Activated CD4-positive, alpha-beta T cell treated with anti-CD3 and anti-CD28 coated beads for 48 hours (primary cell): ENCODE results near the gene ABI3BP.

Experiments
- DNase-seq: peaks from one replicate; pipeline ENCODE4 v3.0.0-alpha.2; 2020

ABI3BP gene

DNA sequence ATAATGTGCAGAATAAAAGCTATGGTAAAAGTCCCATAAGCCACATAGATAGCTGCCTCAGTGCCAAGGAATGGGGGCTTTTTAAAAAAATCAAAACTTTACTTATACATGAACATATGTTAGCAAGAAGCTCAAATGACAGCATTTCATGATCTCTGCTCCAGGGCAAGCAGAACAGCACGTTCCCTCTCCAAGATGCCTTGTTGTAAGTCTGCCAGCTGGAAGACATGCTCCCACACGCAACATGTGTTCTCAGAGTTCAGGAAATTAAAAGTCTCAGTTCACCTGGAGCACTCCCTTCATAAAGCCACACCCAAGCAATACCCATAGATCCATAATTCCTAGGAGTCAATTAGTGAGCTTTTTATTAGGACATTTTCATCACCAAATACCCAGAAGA lies 52.2 kb downstream of the ABI3BP start:
- no peak for DNase-seq

DNA sequence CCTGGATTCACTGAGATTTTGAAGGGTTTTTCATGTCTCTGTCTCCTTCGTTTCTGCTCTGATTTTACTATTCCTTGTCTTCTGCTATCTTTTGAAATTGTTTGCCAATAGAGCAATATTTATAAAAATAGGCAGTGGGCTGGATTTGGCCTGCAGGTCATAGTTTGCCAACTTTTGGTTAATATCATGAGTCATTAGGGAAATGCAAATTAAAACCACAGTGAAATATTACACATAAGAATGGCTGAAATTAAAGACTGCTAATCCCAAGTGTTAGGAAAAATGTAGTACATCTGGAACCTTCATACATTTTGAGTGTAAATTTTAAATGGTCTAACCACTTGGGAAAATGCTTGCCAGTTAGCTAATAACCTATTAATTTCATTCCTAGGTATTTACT lies 56.3 kb downstream of the ABI3BP start:
- no peak for DNase-seq

DNA sequence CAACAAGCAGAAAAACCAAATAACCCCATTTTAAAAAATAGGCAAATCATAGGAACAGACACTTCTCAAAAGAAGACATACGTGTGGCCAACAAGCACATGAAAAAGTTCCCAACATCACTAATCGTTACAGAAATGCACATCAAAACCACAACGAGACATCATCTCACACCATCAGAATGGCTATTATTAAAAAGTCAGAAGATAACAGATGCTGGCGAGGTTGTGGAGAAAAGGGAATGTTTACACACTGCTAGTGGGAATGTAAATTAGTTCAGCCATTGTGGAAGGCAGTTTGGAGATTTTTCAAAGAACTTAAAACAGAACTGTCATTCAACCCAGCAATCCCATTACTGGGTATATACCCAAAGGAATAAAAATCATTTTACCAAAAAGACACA lies 60.7 kb downstream of the ABI3BP start:
- DNase-seq = no peak

DNA sequence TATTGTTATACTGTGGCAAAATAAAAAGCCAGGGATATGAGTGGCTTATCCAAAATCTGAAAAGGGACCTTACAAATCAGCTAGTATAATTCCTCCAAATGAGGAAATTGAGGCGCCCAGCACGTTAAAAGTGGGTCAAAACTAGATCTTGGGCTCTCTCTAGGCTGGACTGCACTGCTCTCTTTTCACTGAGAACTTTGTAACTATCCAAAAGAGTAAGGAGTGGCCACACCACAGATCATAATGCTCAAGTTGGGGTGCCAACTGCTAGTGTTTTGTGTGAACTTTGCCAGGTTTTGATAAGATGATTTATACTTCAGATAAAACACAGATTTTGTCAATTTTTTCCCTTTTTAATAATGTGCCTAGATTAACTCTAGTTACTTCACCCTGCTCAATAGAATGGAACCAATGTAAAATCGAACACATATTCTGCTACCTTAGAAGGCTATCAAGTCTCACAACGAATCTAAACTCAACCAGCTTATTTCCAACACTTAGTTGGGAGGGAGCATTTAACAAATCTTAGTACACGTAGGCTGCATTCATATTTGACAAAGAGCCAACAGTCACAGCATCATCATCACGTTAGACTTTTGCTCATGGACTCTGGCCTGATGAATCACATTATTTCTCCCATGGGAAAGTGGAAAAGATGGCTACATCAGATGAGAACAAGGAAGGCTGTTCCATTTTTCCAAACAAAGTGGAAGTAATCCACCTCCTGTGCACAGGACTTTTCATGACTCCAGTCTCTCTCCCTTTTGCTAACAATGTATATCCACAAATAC lies 64.4 kb downstream of the ABI3BP start:
- no peak for DNase-seq

DNA sequence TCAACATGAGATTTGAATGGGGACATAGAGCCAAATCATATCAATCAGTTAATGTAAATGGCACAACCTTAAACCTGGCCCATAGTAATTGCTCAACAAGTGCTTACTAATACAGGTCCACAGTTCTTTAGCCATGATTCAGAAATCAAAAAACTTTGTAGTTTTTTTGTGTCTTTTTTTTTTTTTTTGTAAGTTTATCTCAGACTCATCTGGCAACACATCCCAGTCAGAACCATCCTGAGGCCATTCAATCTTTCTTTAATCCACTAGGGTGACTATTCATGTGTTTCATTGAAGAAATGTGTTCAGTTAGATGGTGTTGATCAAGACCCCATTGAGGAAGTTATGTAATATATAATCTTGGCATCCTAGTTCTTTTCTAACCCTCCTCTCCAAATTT lies 65.4 kb downstream of the ABI3BP start:
- DNase-seq = no peak

GRCh38 chr3:100915706-100916495 lies 77.3 kb downstream of the ABI3BP start:
- DNase-seq = no peak

DNA sequence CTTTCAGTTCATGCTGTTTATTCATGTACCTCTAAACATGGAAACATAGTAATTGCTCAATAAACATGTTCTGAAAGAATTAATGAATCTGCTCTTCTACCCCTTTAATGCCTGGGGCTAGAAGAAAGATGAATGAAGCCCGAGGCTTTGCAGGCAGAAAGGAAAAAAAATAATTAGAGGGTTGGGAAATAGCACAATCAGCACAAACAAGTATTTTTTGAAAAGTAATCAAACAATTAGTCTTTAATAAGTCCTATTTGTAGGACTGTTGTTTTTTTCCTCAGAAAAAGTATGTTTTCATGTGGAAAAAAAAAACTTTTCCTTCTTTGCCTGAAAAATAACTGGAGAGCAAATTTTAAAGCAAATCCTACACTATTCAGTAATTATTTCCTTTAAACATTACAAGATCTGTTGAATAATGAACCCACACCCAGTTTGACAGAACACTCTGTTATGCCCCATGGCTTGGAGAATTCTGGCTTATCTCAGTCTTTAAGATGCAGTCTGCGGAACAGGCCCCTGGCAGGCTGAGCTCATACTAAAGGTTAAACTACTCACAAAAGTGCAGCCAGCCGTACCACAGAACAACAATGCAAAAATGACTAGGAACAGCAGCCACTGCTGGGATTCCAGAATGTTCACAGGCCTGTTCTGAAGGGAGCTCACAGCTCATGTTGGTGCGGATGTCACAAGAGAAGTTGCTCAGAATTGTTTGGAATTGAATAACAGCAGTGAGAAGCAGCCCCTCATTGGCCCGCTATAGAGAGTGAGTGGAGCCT lies 79.2 kb downstream of the ABI3BP start:
- DNase-seq = no peak

- no peak for DNase-seq
These were observed 80.2 kb downstream of the ABI3BP start for GRCh38 chr3:100912976-100913545.

GRCh38 chr3:100912571-100912970 lies 80.7 kb downstream of the ABI3BP start:
- no peak for DNase-seq

DNA sequence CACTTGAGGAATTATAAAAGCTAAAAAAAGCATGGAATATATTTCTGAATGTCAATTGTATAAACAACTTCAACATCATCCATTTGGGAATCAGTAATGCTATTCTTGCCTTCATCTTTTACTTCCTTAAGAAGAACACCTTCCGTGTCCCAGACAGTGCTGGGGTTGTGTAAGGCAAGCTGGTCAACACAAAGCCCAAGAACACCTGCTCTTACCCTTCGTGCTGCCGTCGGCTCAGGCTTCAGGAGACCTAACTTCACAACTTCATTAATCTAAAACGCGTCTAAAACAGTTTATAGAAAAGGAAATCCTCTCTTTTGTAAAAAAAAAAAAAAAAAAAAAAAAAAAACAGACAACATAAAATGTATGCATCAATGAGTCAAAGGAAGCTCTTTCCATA lies 81.3 kb downstream of the ABI3BP start:
- no peak for DNase-seq

GRCh38 chr3:100910986-100911385 lies 82.2 kb downstream of the ABI3BP start:
- no peak for DNase-seq

DNA sequence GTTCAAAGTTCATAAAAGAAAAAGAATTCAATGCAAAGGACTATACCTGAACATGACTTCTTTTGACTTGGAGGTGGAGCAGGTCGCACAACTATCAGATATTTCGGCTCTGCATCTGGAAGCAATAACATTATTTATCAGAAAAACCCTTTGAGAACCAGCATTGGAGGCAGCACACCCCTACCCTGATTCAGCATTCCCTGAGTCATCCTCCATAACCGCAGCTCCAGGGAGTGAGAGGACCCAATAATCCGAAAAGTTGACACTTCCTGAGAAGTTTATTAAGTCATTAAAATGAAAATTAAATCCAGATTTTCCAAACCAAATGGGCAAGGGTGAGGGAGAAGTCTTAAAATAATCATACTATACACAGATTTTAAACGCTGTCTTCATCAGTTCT lies 90.6 kb downstream of the ABI3BP start:
- DNase-seq = no peak

GRCh38 chr3:100900671-100901335 lies 92.4 kb downstream of the ABI3BP start:
- DNase-seq = no peak

DNA sequence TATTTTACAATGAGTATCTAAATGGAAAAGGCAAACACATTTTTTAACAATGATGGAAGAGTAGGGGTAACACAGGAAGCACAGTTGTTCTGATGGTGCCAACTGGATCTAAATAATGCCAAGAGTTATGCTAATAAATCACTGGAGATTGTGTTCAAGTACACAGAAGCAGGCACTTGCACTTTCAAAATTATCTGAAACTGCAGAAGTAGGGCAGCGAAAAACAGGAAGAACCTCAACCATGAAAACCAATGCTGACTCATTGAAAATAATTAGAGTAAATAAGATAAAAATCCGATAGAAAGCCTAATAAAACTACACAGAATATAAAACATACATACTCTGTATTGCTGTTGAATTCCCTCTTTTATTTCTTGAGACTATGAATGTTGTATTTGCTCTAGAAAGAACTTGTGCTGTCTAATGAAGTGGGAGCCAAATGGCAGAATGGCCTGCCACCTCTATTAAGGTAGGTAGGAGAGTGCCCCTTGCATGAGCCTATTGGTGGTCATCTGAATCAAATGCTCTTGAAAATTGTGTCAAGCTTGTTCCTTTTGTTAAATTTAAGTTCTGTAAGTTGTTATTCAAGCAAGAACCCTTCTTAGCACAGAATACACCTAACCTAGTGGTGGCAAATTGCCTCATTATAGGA lies 93.7 kb downstream of the ABI3BP start:
- DNase-seq = no peak

DNA sequence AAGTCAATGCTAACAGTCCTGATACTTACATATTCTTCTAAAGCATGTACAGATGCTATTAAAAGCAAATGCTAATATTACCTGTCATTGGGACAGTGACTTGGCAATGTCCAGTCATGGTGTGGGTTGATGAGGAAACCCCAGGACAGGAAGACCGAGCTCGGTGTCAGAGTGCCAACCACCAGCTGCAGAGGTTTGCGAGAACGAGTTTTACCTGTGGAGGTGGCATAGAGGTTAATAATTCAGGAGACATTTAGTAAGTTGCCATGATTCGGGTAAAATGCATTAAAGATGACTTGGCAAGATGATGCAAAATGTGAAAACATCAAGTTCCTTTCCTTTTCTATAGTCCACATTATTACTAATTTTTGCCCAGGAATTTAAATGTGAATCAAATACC lies 94.5 kb downstream of the ABI3BP start:
- DNase-seq = no peak

DNA sequence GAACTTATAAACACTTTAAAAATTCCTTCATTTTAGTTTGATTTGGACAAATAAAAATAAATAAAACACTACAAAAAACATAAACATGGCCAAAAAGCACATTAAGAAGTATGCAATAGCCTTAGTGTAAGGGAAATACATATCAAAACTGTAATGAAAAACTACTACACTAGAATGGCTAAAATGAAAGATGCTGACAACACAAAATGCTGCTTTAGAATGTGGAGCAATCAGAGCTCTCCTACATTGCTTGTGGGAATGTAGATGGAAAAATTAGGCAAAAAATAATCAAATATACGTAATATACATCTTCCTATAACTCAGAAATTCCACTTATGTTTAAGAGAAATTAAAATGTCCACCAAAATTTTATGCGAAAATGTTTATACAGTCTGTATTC lies 96.2 kb downstream of the ABI3BP start:
- no peak for DNase-seq

DNA sequence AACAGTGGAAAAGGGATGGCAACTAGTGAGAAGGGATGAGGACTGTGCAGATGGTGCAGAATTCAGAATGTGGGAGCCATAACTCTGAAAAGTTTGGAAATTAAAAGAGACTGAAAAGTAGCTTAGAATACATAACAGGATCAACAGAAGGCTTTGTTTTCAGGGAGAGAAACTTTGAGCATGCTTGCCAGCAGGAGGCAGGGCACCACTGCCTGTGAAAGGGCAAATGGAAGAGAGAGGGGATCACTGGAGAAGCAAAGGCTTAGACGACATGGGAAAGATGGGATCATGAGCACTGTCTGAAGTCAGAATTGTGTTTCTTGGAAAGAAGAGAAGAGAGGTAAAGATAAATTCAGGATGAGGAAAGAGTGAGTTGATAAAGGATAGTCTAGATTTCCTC lies 99.6 kb downstream of the ABI3BP start:
- no peak for DNase-seq

GRCh38 chr3:100893108-100893507 lies 100.1 kb downstream of the ABI3BP start:
- DNase-seq = no peak

DNA sequence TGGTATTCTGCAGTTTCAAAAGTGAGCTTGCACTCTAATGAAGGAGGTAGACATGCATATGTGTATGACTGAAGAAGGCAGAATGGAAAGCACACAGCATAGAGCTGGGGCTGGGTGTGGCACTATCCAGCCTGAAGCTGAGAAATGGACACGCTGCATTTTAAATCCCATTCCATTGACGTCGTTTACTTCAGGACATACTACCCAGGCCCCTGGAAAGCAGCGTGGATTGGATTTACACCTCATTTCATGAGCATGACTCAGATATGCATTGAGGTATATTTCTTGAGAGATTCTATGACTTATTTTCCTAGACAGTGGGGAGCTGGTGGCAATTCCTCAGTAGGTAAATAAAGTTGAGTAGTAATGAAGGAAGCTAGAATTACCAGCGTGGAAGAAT lies 101.4 kb downstream of the ABI3BP start:
- DNase-seq = no peak

DNA sequence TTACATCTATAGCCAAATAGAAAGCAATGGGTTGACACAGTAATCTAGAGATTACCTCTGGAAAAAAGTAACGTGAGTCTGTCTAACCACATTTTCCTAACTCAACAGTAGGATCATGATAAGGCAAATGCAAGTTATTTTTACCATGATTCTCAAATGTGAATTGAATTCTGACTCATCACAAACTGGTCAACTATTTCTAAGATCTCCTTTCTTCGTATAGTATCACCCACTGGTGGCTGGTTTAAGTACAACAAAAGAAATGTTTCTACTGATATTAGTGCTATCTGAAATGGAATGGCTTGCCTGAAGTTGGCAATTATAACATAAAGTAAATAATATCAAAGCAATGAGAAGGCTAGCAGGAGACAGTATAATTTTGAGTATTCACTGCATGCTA lies 102.2 kb downstream of the ABI3BP start:
- no peak for DNase-seq

DNA sequence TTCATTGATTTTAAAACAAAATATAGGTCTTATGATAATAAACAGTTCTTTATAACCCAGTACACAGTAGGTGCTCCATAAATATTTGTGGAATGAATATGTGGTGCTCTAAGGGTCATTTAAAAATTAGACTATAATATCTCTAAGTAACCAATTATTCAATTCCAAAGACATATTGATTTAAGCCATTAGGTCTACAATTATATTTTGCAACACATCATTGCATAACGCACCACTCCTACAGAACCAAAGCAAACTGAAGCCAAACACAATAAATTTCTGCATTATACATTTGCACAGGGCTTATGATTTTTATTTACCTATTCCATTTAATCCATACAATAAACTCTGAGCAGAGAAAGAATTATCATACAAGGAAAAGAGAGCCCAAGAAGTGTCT lies 104.3 kb downstream of the ABI3BP start:
- DNase-seq = no peak

- no peak for DNase-seq
These were observed 110.6 kb downstream of the ABI3BP start for GRCh38 chr3:100882571-100882984.
